OCI-LY3 (cell line): Measurements from ENCODE around the gene PASK.

Experiments used
- H2AFZ ChIP-seq: fragments of 200-600, 300-600 bp; shearing (Covaris generic); 2 replicates; pipeline ENCODE4 v1.6.0; 2014; ENCODE audit warnings: antibody characterized with exemption, low read depth, low read length
- H3K27ac ChIP-seq: fragments of 200-600, 300-600 bp; sonication (generic); 2 replicates; pipeline ENCODE4 v1.5.1; 2014; ENCODE audit warnings: mild to moderate bottlenecking, low read length, moderate library complexity, mixed read lengths
- H3K27me3 ChIP-seq: fragments of 200-600, 300-600 bp; sonication (generic); 2 replicates; pipeline ENCODE4 v1.6.1; 2014; ENCODE audit warnings: low read depth, low read length, mixed read lengths
- H3K36me3 ChIP-seq: fragments of 200-600, 300-600 bp; sonication (generic); replicated peaks from 2 replicates; pipeline ENCODE3; 2014; ENCODE audit warnings: low read depth, low read length, mixed read lengths
- H3K4me1 ChIP-seq: fragments of 300-600, 200-600 bp; sonication (generic); 2 replicates; pipeline ENCODE4 v1.6.1; 2014; ENCODE audit warnings: low read length, mixed read lengths
- H3K4me2 ChIP-seq: fragments of 200-600, 300-600 bp; sonication (generic); 2 replicates; pipeline ENCODE4 v1.6.1; 2014; ENCODE audit warnings: low read length, mixed read lengths
- H3K4me3 ChIP-seq: fragments of 300-600, 200-600 bp; sonication (generic); 2 replicates; pipeline ENCODE4 v1.5.1; 2014; ENCODE audit warnings: antibody characterized with exemption, mild to moderate bottlenecking, low read length, moderate library complexity
- H3K79me2 ChIP-seq: fragments of 300-600, 200-600 bp; shearing (Covaris generic); 2 replicates; pipeline ENCODE4 v1.6.1; 2014; ENCODE audit warnings: mild to moderate bottlenecking, low read length, mixed read lengths
- H3K9ac ChIP-seq: fragments of 300-600, 200-600 bp; shearing (Covaris generic); 2 replicates; pipeline ENCODE4 v1.6.0; 2014; ENCODE audit warnings: mild to moderate bottlenecking, low read length, moderate library complexity
- H3K9me3 ChIP-seq: fragments of 200-600, 300-600 bp; shearing (Covaris generic); 2 replicates; pipeline ENCODE4 v1.6.1; 2014; ENCODE audit warnings: low read length, mixed read lengths; ENCODE audit not compliant: insufficient read depth
- H4K20me1 ChIP-seq: fragments of 200-600, 300-600 bp; sonication (generic); 2 replicates; pipeline ENCODE4 v1.6.1; 2016; ENCODE audit warnings: low read length, mixed read lengths; ENCODE audit not compliant: insufficient read depth
- CTCF ChIP-seq: fragments of 200-600, 300-600 bp; sonication (generic); IDR thresholded peaks from 2 replicates; pipeline ENCODE4 v1.5.1; 2014; ENCODE audit warnings: antibody characterized with exemption, low read length, low read depth
- EZH2phosphoT487 ChIP-seq: fragments of 200-600 bp; shearing (Covaris generic); IDR thresholded peaks from 2 replicates; pipeline ENCODE4 v1.6.1; 2018; ENCODE audit warnings: antibody characterized with exemption, mixed run types, low read depth

PASK gene

DNA sequence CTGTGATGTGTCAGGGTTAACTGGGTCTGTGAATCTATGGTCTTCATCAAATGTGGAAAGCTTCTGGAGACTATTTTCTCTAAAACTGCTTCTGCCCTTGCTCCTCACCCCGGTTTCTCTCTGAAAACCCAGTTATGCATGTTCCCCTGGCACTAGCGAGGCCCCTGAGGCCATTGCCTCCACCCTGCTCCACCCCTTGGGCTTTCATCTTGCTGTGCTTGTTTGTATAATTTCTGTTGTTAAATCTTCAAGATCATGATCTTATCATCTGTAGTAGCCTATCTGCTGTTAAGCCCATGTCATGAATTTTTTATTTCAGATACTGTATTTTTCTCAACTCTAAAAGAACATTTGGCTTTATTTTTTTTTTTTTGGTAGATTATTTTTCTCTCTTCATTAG lies 24.3 kb upstream of the PASK start:
- Histone ChIP-seq H3K27ac (no peak overlapping the region), H2AFZ (no peak overlapping the region), H3K9me3 (0 out of 2 replicates have a peak, but pooled peaks cover 3% of the 10 kb centered on the region), H3K4me1 (no peaks in the 10 kb centered on the region), H3K9ac (no peak overlapping the region), H3K36me3 (peaks cover 33% of the 10 kb centered on the region), H3K79me2 (no peaks in the 10 kb centered on the region), H3K27me3 (no peaks in the 10 kb centered on the region), H3K4me3 (no peak overlapping the region), H3K4me2 (no peak overlapping the region), H4K20me1 (no peaks in the 10 kb centered on the region)
- TF ChIP-seq EZH2phosphoT487 (no peak), CTCF (no peak)

- TF ChIP-seq CTCF: no peak
- no peak for TF ChIP-seq EZH2phosphoT487
- no peak overlapping the region for H3K27ac ChIP-seq
- H3K4me3 ChIP-seq: no peak overlapping the region
- 0 out of 2 replicates have a peak, but pooled peaks cover 3% of the 10 kb centered on the region for H3K9me3 ChIP-seq
- H2AFZ ChIP-seq: no peak overlapping the region
- no peaks in the 10 kb centered on the region for H4K20me1 ChIP-seq
- peaks cover 40% of the 10 kb centered on the region for H3K36me3 ChIP-seq
- H3K4me1 ChIP-seq: no peaks in the 10 kb centered on the region
- H3K4me2 ChIP-seq: no peak overlapping the region
- no peaks in the 10 kb centered on the region for H3K79me2 ChIP-seq
- no peak overlapping the region for H3K9ac ChIP-seq
- H3K27me3 ChIP-seq: no peaks in the 10 kb centered on the region
Measured at GRCh38 chr2:241168366-241168765, 19.1 kb upstream of the PASK start.

DNA sequence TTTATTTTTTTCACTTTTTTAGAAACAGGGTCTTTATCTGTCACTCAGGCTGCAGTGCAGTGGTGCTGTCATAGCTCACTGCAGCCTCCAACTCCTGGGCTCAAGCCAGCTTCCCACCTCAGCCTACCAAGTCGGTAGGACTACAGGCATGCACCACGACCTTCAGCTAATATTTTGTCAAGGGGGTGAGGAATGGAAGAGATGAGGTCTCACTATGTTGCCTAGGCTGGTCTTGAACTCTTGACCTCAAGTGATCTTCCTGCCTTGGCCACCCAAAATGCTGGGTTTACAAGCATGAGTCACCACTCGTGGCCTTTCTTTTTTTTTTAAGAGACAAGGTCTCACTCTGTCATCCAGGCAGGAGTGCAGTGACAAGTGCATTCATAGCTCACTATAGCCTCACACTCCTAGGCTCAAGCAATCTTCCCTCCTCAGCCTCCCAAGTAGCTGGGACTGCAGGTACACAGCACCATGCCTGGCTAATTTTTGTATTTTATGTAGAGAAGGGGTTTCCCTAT lies 14.4 kb upstream of the PASK start:
- no peak overlapping the region for H3K4me3 ChIP-seq
- H2AFZ ChIP-seq: no peak overlapping the region
- H3K4me1 ChIP-seq: no peaks in the 10 kb centered on the region
- TF ChIP-seq CTCF (no peak), EZH2phosphoT487 (no peak)
- H3K4me2 ChIP-seq: no peak overlapping the region
- no peaks in the 10 kb centered on the region for H4K20me1 ChIP-seq
- H3K36me3 ChIP-seq: peaks cover 9% of the 10 kb centered on the region
- H3K27me3 ChIP-seq: no peaks in the 10 kb centered on the region
- H3K79me2 ChIP-seq: no peaks in the 10 kb centered on the region
- no peaks in the 10 kb centered on the region for H3K9me3 ChIP-seq
- no peak overlapping the region for H3K27ac ChIP-seq
- no peak overlapping the region for H3K9ac ChIP-seq

- no peak overlapping the region for H3K4me3 ChIP-seq
- TF ChIP-seq EZH2phosphoT487 (no peak), CTCF (no peak)
- H4K20me1 ChIP-seq: no peaks in the 10 kb centered on the region
- no peaks in the 10 kb centered on the region for H3K79me2 ChIP-seq
- no peaks in the 10 kb centered on the region for H3K4me1 ChIP-seq
- no peak overlapping the region for H2AFZ ChIP-seq
- no peak overlapping the region for H3K9ac ChIP-seq
- H3K27ac ChIP-seq: no peak overlapping the region
- H3K27me3 ChIP-seq: no peaks in the 10 kb centered on the region
- H3K4me2 ChIP-seq: no peak overlapping the region
- H3K36me3 ChIP-seq: peaks cover 4% of the 10 kb centered on the region
- no peaks in the 10 kb centered on the region for H3K9me3 ChIP-seq
Measured at GRCh38 chr2:241161646-241162281, 12.5 kb upstream of the PASK start.
